Esophagus squamous epithelium (tissue), 4 donors: ENCODE data around the gene IKZF2.

Experiments
- POLR2A ChIP-seq, 4 donors: fragments of 450-650 bp; IDR thresholded peaks; one replicate each; pipeline ENCODE4 v1.6.1; 2017; ENCODE audit warnings: antibody characterized with exemption in 4 of 4, mild to moderate bottlenecking in 4 of 4, moderate library complexity in 3 of 4
- TF ChIP-seq, protein P1 (sequence below), 6 experiments: fragments of 450-650 bp in 4 of 6; fragments of 200-600 bp in 2 of 6; sonication (generic) in 2 of 6; IDR thresholded peaks; one replicate each; pipeline ENCODE4 v1.5.1; 2016 to 2019; ENCODE audit warnings: antibody characterized with exemption in 6 of 6, mild to moderate bottlenecking in 4 of 6, moderate library complexity in 4 of 6

DNA sequence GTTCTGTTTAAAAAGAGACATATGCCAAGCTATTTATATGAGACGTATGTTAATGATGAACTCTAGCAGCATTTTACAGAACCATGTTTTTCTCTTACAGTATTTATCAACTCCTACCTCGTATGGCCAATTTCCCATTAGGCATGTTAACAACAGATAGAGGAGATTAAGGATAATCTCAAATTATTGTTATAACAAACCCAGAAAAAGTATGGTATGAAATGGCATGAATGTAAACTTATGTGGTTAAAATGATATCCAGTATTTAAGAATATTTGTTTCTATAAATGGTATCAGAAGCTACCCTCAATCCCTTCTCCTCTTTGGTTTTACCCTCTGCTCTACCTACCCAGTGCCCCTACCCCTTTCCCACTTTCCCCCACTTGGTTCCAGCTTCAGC is 132.0 kb downstream of the IKZF2 start:
- TF ChIP-seq, protein P1, sequence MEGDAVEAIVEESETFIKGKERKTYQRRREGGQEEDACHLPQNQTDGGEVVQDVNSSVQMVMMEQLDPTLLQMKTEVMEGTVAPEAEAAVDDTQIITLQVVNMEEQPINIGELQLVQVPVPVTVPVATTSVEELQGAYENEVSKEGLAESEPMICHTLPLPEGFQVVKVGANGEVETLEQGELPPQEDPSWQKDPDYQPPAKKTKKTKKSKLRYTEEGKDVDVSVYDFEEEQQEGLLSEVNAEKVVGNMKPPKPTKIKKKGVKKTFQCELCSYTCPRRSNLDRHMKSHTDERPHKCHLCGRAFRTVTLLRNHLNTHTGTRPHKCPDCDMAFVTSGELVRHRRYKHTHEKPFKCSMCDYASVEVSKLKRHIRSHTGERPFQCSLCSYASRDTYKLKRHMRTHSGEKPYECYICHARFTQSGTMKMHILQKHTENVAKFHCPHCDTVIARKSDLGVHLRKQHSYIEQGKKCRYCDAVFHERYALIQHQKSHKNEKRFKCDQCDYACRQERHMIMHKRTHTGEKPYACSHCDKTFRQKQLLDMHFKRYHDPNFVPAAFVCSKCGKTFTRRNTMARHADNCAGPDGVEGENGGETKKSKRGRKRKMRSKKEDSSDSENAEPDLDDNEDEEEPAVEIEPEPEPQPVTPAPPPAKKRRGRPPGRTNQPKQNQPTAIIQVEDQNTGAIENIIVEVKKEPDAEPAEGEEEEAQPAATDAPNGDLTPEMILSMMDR (IDR thresholded peaks at IDR 0.05) = no peak
- TF ChIP-seq POLR2A (IDR thresholded peaks at IDR 0.05) = no peak
